Loucy (cell line): Measurements from ENCODE around the gene INHBC.

ENCODE experiments used
- H2AFZ ChIP-seq: fragments of 200-600 bp; sonication (generic); 2 replicates; pipeline ENCODE4 v1.6.0; 2016; ENCODE audit warnings: antibody characterized with exemption, mild to moderate bottlenecking, low read length, moderate library complexity
- H3F3A ChIP-seq: fragments of 200-600 bp; 2 replicates; pipeline ENCODE4 v1.6.0; 2016; ENCODE audit warnings: antibody characterized with exemption, low read depth, mild to moderate bottlenecking
- H3K27me3 ChIP-seq: fragments of 200-600 bp; sonication (generic); 2 replicates; pipeline ENCODE4 v1.6.1; 2014; ENCODE audit warnings: low read length, mild to moderate bottlenecking; ENCODE audit not compliant: insufficient read depth, poor library complexity, severe bottlenecking
- H3K36me3 ChIP-seq: fragments of 200-600 bp; sonication (generic); 2 replicates; pipeline ENCODE4 v1.6.1; 2016; ENCODE audit warnings: low read length; ENCODE audit not compliant: insufficient read depth
- H3K4me1 ChIP-seq: fragments of 200-600 bp; sonication (generic); 2 replicates; pipeline ENCODE4 v1.5.1; 2014; ENCODE audit warnings: low read length, mild to moderate bottlenecking; ENCODE audit not compliant: insufficient read depth, poor library complexity, severe bottlenecking
- H3K4me2 ChIP-seq: fragments of 200-600 bp; sonication (generic); 2 replicates; pipeline ENCODE4 v1.6.0; 2014; ENCODE audit warnings: antibody characterized with exemption, low read length, low read depth, mild to moderate bottlenecking; ENCODE audit not compliant: poor library complexity, severe bottlenecking
- H3K4me3 ChIP-seq: fragments of 200-600 bp; sonication (generic); 2 replicates; pipeline ENCODE4 v1.5.1; 2014; ENCODE audit warnings: low read length, mild to moderate bottlenecking, mixed read lengths; ENCODE audit not compliant: poor library complexity, severe bottlenecking
- H3K79me2 ChIP-seq: fragments of 200-600 bp; sonication (generic); 2 replicates; pipeline ENCODE4 v1.6.1; 2014; ENCODE audit warnings: low read length; ENCODE audit not compliant: insufficient read depth
- H3K9ac ChIP-seq: fragments of 200-600 bp; sonication (generic); 2 replicates; pipeline ENCODE4 v1.6.0; 2014; ENCODE audit warnings: mild to moderate bottlenecking, low read depth, low read length, moderate library complexity; ENCODE audit not compliant: poor library complexity, severe bottlenecking
- H3K9me2 ChIP-seq: fragments of 200-600 bp; sonication (generic); replicated peaks from 2 replicates; pipeline ENCODE4 v1.6.1; 2016; ENCODE audit warnings: low read depth, low read length, mixed read lengths
- H3K9me3 ChIP-seq: fragments of 200-600 bp; sonication (generic); 2 replicates; pipeline ENCODE4 v1.6.1; 2014; ENCODE audit warnings: mild to moderate bottlenecking, antibody characterized with exemption, low read length, low read depth; ENCODE audit not compliant: insufficient read depth
- H4K20me1 ChIP-seq: fragments of 200-600 bp; sonication (generic); 2 replicates; pipeline ENCODE4 v1.6.0; 2014; ENCODE audit warnings: antibody characterized with exemption, low read length, mild to moderate bottlenecking; ENCODE audit not compliant: insufficient read depth, poor library complexity, severe bottlenecking
- EZH2phosphoT487 ChIP-seq: fragments of 200-600 bp; IDR thresholded peaks from 2 replicates; pipeline ENCODE4 v1.6.1; 2018; ENCODE audit warnings: antibody characterized with exemption, mild to moderate bottlenecking, moderate library complexity, borderline replicate concordance
- TF ChIP-seq, protein P1 (sequence below): fragments of 200-600 bp; sonication (generic); conservative IDR thresholded peaks from 2 replicates; pipeline ENCODE4 v1.5.1; 2014; ENCODE audit warnings: mild to moderate bottlenecking, antibody characterized with exemption, low read length

The INHBC gene

GRCh38 chr12:57469296-57470164 lies 34.9 kb downstream of the INHBC start:
- TF ChIP-seq EZH2phosphoT487: no peak
- TF ChIP-seq, protein P1, sequence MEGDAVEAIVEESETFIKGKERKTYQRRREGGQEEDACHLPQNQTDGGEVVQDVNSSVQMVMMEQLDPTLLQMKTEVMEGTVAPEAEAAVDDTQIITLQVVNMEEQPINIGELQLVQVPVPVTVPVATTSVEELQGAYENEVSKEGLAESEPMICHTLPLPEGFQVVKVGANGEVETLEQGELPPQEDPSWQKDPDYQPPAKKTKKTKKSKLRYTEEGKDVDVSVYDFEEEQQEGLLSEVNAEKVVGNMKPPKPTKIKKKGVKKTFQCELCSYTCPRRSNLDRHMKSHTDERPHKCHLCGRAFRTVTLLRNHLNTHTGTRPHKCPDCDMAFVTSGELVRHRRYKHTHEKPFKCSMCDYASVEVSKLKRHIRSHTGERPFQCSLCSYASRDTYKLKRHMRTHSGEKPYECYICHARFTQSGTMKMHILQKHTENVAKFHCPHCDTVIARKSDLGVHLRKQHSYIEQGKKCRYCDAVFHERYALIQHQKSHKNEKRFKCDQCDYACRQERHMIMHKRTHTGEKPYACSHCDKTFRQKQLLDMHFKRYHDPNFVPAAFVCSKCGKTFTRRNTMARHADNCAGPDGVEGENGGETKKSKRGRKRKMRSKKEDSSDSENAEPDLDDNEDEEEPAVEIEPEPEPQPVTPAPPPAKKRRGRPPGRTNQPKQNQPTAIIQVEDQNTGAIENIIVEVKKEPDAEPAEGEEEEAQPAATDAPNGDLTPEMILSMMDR: no peak
- no peak overlapping the region for H3K4me2 ChIP-seq
- no peaks in the 10 kb centered on the region for H3F3A ChIP-seq
- no peak overlapping the region for H2AFZ ChIP-seq
- no peak overlapping the region for H3K4me3 ChIP-seq
- H3K4me1 ChIP-seq: peaks cover 6% of the 10 kb centered on the region
- H3K9ac ChIP-seq: no peak overlapping the region
- peaks cover 8% of the 10 kb centered on the region; the same call in 1 of the 2 replicates for H3K79me2 ChIP-seq
- H3K9me2 ChIP-seq: no peaks in the 10 kb centered on the region
- H3K36me3 ChIP-seq: peaks cover 7% of the 10 kb centered on the region; the same call in 1 of the 2 replicates
- peaks cover 3% of the 10 kb centered on the region for H4K20me1 ChIP-seq
- H3K27me3 ChIP-seq: no peaks in the 10 kb centered on the region
- H3K9me3 ChIP-seq: no peaks in the 10 kb centered on the region

- Histone ChIP-seq H3K9ac (no peak overlapping the region), H3K9me2 (no peaks in the 10 kb centered on the region), H3K79me2 (peaks cover 17% of the 10 kb centered on the region; the same call in 1 of the 2 replicates), H3K4me2 (no peak overlapping the region), H4K20me1 (peaks cover 3% of the 10 kb centered on the region), H3K27me3 (no peaks in the 10 kb centered on the region), H3K4me1 (peaks cover 13% of the 10 kb centered on the region), H3K9me3 (no peaks in the 10 kb centered on the region), H3K36me3 (peaks cover 7% of the 10 kb centered on the region; the same call in 1 of the 2 replicates), H3F3A (no peaks in the 10 kb centered on the region), H3K4me3 (no peak overlapping the region), H2AFZ (no peak overlapping the region)
- no peak for TF ChIP-seq EZH2phosphoT487
- TF ChIP-seq, protein P1: no peak
These were observed 35.8 kb downstream of the INHBC start for GRCh38 chr12:57470286-57470969.

- Histone ChIP-seq H3K36me3 (peaks cover 7% of the 10 kb centered on the region; the same call in 1 of the 2 replicates), H3K27me3 (no peaks in the 10 kb centered on the region)
- TF ChIP-seq, protein P1: no peak
- no peak for TF ChIP-seq EZH2phosphoT487
These were observed 36.5 kb downstream of the INHBC start for GRCh38 chr12:57470970-57471656.

More at GRCh38 chr12:57470970-57471656, 36.5 kb downstream of the INHBC start:
- peaks cover 24% of the 10 kb centered on the region for H3K79me2 ChIP-seq
- no peak overlapping the region for H2AFZ ChIP-seq
- H4K20me1 ChIP-seq: peaks cover 3% of the 10 kb centered on the region
- H3K9ac ChIP-seq: no peak overlapping the region
- no peaks in the 10 kb centered on the region for H3F3A ChIP-seq
- peaks cover 13% of the 10 kb centered on the region for H3K4me1 ChIP-seq
- H3K9me2 ChIP-seq: no peaks in the 10 kb centered on the region
- H3K9me3 ChIP-seq: no peaks in the 10 kb centered on the region
- H3K4me3 ChIP-seq: no peak overlapping the region
- no peak overlapping the region for H3K4me2 ChIP-seq
